Measurements from ENCODE around the gene KCTD19.

- TF ChIP-seq CTCF (IDR thresholded peaks at IDR 0.05) (no peak), POLR2AphosphoS5 (IDR thresholded peaks at IDR 0.05) (no peak), POLR2A (IDR thresholded peaks at IDR 0.05; ENCODE audit: low read depth) (no peak)
Observed at GRCh38 chr16:67283039-67283825, 43.3 kb downstream of the KCTD19 start.

All from esophagus muscularis mucosa (tissue), 3 donors.